GM11168 (cell line): ENCODE data around the gene FCHSD1.

Experiments used
- in situ Hi-C: fragments of 300-500 bp; cut with MboI; formaldehyde crosslinking; loops from one replicate; pipeline ENCODE4 v1.12.0; 2022; ENCODE audit warnings: low sequenced_read_pairs; ENCODE audit not compliant: unreplicated experiment

FCHSD1 gene

DNA sequence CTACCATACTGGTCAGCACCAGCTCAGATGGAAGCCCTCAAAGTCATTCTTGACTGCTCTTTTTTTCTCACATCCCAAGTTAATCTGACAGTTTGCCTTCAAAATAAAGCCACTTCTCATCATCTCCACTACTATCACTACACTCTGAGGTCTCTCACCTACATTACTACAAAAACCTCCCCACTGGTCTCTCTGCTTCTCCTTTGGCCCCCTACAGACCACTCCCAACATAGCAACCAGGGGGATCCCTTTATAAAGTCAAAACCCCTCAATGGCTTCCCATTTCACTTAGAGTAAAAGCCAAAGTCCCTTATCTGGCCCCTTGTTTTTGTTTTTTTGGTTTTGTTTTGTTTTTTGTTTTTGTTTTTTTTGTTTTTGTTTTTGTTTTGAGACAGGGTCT is 26.2 kb upstream of the FCHSD1 start:
- in situ Hi-C loops = loop anchor here (25.0 kb wide), 1 partner anchor 460 kb away; no protein-coding TSS in a partner anchor

- in situ Hi-C loops = loop anchor here (25.0 kb wide), 1 partner anchor 462 kb away; no protein-coding TSS in a partner anchor
Measured at GRCh38 chr5:141675672-141676071, 24.5 kb upstream of the FCHSD1 start.

DNA sequence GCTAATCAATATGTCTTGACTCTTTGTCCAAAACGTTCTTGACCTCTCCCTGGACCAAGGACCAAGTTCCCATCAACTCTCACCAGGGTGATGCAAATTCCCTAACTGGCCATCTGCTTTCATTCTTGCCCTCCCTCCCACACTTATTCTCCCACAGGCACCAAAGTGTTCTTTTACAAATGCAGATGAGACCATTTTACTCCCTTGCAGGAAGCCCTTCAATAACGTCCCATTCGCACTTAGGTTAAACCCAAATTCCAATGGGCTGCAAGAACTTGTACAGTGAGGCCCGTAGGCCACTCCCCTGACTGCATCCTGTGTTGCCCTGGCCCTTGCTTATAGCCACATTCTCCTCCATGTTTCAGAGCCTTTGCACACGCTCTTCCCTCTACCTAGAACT is 23.5 kb upstream of the FCHSD1 start:
- in situ Hi-C loops = loop anchor here (25.0 kb wide), 1 partner anchor 463 kb away; no protein-coding TSS in a partner anchor

GRCh38 chr5:141672841-141673813 is 21.9 kb upstream of the FCHSD1 start:
- in situ Hi-C loops = no loop called here

DNA sequence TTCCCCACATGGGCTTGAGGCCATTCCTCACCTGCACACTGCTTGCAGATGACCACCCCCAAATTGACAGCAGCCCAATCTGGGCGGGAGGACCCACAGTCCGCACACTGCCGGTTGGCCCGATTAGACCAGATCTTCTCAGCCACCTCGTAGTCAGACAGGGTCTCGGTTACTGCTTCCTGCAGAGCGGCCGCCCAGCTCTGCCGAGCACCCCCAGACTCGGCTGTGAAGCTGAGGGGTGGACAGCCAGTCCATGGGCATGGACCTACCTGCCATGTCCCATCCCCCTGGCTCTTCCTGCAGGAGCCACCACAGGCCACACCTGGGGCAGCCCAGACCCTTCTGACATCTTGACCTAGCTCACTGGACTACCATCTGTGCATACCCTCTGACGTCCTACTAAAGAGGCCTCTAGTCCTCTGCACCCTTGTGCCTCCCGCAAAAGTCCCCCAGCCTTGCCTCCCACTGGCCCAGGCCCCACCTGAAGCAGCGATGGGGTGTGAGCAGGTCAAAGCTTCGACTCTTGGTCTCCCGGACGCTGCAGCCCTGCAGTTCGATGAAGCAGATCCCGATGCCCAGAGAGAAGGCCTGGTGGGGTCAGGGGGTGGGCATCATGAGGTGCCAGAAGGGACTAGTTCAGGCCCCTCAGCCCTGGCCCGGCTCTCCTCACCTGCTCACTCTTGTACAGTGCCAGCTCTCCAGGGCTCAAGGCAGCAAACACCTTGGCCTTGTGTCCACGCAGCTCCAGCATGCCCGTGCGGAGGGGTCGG is 21.0 kb upstream of the FCHSD1 start:
- in situ Hi-C loops = no loop called here

- in situ Hi-C loops = no loop called here
Measured at GRCh38 chr5:141669520-141669919, 18.3 kb upstream of the FCHSD1 start.

DNA sequence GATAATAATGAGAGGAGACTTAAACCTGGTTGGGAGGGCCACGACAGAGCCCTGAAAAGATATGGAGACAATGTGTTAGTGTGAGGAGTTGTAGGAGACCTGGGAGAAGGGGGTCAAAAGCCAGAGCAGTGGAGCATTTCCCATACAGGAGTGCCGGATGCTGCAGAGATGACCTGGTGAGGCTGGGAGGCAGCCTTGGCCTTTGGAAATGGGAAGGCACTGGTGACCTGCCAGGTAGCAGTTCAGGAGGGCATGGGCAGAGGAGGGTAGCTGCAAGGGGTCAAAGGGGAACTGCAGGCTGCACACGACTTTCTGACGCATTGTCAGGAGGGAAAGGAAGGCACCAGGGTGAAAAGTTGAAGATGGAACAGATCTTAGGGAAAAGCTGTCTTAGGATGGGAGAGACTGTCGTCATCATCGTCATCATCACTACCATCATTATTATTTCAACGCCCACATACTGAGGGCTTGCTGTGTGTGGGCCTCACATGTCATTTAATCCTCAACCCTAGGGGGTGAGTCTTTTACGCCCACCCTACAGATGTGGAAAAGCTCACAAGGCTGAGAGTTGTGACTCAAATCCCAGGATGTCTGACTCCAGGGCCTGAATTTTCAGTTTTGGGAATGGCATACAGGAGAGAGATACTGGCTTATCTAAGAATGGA is 17.5 kb upstream of the FCHSD1 start:
- in situ Hi-C loops = no loop called here

DNA sequence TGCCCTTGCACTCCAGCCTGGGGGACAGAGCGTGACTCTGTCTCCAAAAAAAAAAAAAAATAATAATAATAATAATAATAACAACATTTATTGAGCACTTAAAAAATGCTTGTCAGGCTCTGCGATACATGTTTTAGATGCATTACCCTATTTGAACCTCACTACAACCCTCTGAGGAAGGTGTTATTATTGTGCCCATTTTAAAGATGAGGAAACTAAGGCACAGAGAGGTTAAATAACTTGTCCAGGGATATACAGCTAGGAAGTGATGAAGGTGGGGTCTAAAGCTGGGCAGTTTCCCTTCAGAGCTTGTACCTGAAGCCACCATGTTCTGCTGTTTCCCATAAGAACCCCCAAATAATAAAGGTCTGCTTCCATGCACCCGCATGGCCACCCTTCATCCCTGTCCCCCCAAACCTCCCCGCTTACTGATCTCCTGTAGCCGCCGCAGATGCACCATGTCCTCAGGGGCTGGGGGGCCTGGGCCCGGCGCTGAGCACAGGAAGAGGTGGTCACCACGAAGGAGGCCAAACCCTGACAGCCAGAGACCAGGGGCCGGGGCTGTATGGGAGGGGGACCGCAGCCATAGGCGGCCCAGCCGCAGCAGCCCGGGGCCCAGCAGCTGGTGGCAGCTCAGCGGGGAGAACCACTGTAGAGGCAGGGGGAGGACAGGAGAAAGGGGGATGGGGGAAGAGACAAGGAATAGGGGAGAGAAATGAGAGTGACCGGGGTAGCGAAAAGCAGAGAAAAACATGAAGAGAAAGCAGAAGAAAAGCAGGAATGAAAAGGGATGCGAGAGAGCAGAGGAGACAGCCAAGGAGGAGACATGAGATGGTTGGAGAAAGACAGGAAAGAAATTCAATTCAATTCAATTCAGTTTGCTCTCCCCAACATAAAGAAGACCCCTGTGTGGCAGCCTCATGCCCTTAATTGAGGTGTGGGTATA is 15.1 kb upstream of the FCHSD1 start:
- in situ Hi-C loops = no loop called here

- in situ Hi-C loops = no loop called here
Measured at GRCh38 chr5:141664733-141665461, 13.7 kb upstream of the FCHSD1 start.

DNA sequence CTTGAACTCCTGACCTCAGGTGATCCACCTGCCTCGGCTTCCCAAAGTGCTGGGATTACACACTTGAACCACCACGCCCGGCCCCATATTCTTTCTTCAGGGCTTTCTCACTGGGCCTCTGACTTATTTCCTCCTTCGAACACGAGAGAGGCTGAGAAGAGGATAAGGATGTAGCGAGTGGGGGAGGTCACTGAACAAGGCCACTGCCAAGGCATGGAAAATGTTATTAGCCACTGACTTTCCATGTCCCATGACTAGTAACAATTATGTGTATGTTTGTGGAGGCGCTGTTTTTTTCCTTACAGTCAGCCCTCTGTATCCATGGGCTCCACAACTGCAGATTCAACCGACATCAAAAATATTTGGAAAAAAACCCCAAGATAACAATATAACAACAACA is 12.3 kb upstream of the FCHSD1 start:
- in situ Hi-C loops = no loop called here

DNA sequence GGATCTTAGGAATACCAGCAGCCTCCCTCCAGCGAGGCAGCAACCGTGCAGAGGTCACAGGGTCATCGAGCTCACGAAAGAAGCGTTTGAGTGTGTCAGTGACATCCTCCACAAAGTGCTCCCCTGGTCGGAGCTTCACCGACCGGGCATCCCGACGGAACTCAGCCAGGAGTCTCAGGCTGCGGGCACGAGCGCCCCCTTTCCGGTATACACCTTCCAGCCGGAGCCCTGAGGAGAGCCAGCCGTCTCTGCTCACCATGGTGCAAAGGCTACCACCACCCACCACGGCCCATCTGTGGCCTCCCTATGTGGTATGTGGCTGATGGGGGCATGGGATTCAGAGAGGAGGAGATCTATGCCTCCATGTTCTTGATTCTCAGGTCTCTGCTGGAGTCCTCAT is 10.8 kb upstream of the FCHSD1 start:
- in situ Hi-C loops = no loop called here

- in situ Hi-C loops = no loop called here
Measured at GRCh38 chr5:141657937-141658545, 6.8 kb upstream of the FCHSD1 start.

DNA sequence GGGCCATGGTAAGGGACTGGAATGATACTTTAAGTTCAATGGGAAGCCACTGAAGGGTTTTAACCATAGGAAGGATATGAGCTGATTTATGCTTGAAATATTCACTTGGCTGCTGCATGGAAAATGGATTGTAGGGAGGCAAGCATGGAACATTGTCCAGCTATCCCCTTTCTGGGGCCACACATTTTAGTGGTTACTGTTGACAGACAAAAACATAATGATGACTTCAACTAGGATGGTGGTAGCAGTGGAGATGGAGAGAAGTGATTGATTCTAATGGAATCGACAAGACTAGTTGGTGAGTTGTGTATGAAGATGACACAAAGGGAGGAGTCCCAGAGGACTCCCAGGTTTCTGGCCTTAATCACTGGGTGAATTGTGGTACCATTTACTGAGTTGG is 6.2 kb upstream of the FCHSD1 start:
- in situ Hi-C loops = no loop called here

- in situ Hi-C loops = no loop called here
Measured at GRCh38 chr5:141656396-141656795, 5.2 kb upstream of the FCHSD1 start.

DNA sequence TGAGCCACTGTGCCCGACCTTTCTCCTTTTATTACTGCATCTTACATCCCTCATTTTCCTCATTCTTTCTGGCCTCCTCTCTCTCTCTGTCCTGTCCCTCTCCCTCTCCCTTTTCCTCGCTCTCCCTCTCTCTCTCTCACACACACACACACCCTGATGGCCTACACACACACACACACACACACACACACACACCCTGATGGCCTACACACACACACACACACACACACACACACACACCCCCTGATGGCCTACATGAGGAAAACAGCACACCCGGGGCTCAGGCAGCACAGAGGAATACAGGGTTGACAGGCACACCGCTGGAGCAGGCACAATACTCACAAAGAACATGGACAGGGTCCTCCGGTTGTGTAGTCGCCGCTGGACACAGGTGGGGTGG is 3.8 kb upstream of the FCHSD1 start:
- in situ Hi-C loops = no loop called here

DNA sequence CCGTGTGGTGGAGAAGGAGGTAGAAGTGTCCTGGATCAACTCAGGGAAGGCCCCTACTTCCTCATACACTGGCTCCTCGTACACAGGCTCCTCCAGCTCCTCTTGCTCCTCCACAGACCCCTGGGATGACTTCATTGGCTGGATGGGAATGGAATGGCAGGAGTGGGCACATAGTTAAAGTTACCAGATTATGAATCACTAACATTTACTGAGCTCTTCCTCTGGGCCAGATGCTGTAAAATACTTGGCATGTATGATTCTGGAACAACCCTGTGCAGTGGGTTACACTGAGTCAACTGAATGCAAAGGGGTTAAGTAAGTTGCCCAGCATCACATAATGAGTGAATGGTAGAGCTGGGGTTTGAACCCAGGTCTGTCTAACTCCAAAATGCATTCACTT is 3.1 kb upstream of the FCHSD1 start:
- in situ Hi-C loops = no loop called here

DNA sequence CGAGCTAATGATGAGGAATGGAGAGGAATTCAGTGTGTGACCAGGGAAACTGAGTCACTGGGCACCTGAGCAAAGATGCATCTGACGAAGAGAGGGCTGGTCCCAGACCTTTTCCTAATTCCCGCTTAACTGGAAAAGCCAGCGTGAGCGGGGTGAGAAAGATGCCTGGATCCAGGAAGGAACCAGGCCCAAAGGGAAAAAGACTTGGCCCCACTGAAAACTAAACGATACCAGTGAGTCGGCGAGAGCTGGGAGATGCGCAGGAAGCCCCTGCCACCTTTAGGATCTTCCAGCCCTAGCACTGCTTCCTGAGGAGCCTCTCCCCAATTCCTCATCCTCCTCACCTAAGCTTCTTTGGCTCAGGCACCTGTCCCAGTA is 499 bp upstream of the FCHSD1 start:
- in situ Hi-C loops = no loop called here

- in situ Hi-C loops = no loop called here
Measured at GRCh38 chr5:141649972-141650371, 1.2 kb downstream of the FCHSD1 start.
